Dedifferentiated amniotic fluid mesenchymal stem cell (primary cell): ENCODE results near the gene DRC3.

Source experiments
- DNase-seq: peaks from one replicate; pipeline ENCODE4 v3.0.0-alpha.2; 2016; ENCODE audit errors: extremely low spot score

Gene DRC3

GRCh38 chr17:17965152-17965721 lies 7.4 kb upstream of the DRC3 start:
- DNase-seq: no peak

- DNase-seq: no peak
Measured at GRCh38 chr17:17966399-17966798, 6.3 kb upstream of the DRC3 start.

GRCh38 chr17:17970699-17971430 lies 1.8 kb upstream of the DRC3 start:
- DNase-seq: no peak

GRCh38 chr17:17971431-17972125 lies 1.1 kb upstream of the DRC3 start:
- no peak for DNase-seq

- no peak for DNase-seq
Measured at GRCh38 chr17:17972952-17973254, 241 bp downstream of the DRC3 start.

GRCh38 chr17:17975436-17975835 lies 2.8 kb downstream of the DRC3 start:
- no peak for DNase-seq

- DNase-seq: no peak
Measured at GRCh38 chr17:17976931-17977570, 4.4 kb downstream of the DRC3 start.

- DNase-seq: no peak
Measured at GRCh38 chr17:17978481-17979424, 6.1 kb downstream of the DRC3 start.

GRCh38 chr17:17979778-17980177 lies 7.1 kb downstream of the DRC3 start:
- no peak for DNase-seq

- DNase-seq: no peak
Measured at GRCh38 chr17:17981330-17981729, 8.7 kb downstream of the DRC3 start.

GRCh38 chr17:17982801-17983200 lies 10.1 kb downstream of the DRC3 start:
- no peak for DNase-seq

GRCh38 chr17:17983376-17983775 lies 10.7 kb downstream of the DRC3 start:
- no peak for DNase-seq

GRCh38 chr17:17983776-17984175 lies 11.1 kb downstream of the DRC3 start:
- no peak for DNase-seq

GRCh38 chr17:17985153-17985552 lies 12.5 kb downstream of the DRC3 start:
- DNase-seq: no peak

- no peak for DNase-seq
Measured at GRCh38 chr17:17985555-17985954, 12.9 kb downstream of the DRC3 start.

GRCh38 chr17:17987187-17987896 lies 14.7 kb downstream of the DRC3 start:
- DNase-seq: no peak

- no peak for DNase-seq
Measured at GRCh38 chr17:17987901-17988300, 15.2 kb downstream of the DRC3 start.

GRCh38 chr17:17988427-17988945 lies 15.8 kb downstream of the DRC3 start:
- DNase-seq: no peak

GRCh38 chr17:17989081-17989480 lies 16.4 kb downstream of the DRC3 start:
- DNase-seq: no peak

- DNase-seq: no peak
Measured at GRCh38 chr17:17989618-17990017, 17.0 kb downstream of the DRC3 start.

GRCh38 chr17:17990282-17990681 lies 17.6 kb downstream of the DRC3 start:
- no peak for DNase-seq
